Measurements from ENCODE around the gene CNFN.

- no peak for TF ChIP-seq CTCF (IDR thresholded peaks at IDR 0.05)
- no peak for TF ChIP-seq POLR2A (IDR thresholded peaks at IDR 0.05)
Measured at GRCh38 chr19:42406111-42406510, 16.0 kb upstream of the CNFN start.
